ENCODE data around the gene ZNF784. TPM values are rescaled to one million over a fixed set of nuclear protein-coding genes. Genes with fewer than 3 reads are reported as not detected.

ZNF784 gene
- total RNA-seq, 1 experiment from 2014 or later: 3.1 TPM

DNA sequence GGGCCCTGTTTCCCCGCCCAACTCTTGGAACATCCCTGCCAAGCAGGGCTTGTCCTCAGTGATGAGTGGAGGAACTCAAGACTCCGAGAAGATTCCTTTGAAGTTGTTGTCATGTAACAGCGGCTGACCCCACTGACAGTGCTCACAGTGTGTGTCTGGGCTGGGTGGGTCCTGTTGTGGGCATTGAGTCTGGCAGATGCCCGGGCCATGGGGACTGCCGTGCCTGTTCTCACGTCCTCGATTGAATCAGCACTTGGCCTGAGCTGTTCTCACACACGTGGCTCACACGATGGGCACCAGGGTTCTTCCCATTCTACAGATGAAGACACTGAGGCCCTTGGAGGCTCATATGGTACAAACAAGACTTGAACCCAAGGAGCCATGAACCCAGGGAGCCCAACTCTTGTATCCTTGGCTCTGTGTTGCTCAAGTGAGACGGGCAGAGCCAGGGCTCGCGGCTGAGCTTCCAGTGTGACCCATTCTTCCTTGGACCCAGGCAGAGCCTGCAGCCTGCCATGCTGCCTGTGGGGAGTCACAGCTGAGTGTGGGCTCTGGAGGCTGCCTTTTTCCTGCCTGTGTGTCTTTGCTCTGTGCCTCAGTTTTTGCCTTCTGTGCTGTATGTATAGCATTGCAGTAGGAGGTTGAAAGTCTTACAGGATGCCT, 42.1 kb upstream of the ZNF784 start:
- Mint-ChIP-seq H3K4me3 (ENCODE audit: unreplicated experiment) (no peak overlapping the region), H3K4me1 (ENCODE audit: insufficient read depth, unreplicated experiment) (peaks cover 8% of the 10 kb centered on the region), H3K27me3 (ENCODE audit: insufficient read depth, unreplicated experiment) (no peaks in the 10 kb centered on the region), H3K36me3 (ENCODE audit: insufficient read depth, unreplicated experiment) (peaks cover 83% of the 10 kb centered on the region), H3K27ac (ENCODE audit: low read depth, unreplicated experiment) (no peak overlapping the region), H3K9me3 (ENCODE audit: unreplicated experiment) (no peaks in the 10 kb centered on the region)
- ChIA-PET CTCF (interaction anchor here (1.0 kb wide), 1 partner anchor 11 kb away, joined by 3 read pairs; no protein-coding TSS in a partner anchor), POLR2A (interaction anchor here (0.6 kb wide), 1 partner anchor 1276 kb away, joined by 3 read pairs; no protein-coding TSS in a partner anchor)
- BruUV-seq (replicated peaks): no TSS peak
- DNase-seq (ENCODE audit: unreplicated experiment): no peak
- TF ChIP-seq, protein P1, sequence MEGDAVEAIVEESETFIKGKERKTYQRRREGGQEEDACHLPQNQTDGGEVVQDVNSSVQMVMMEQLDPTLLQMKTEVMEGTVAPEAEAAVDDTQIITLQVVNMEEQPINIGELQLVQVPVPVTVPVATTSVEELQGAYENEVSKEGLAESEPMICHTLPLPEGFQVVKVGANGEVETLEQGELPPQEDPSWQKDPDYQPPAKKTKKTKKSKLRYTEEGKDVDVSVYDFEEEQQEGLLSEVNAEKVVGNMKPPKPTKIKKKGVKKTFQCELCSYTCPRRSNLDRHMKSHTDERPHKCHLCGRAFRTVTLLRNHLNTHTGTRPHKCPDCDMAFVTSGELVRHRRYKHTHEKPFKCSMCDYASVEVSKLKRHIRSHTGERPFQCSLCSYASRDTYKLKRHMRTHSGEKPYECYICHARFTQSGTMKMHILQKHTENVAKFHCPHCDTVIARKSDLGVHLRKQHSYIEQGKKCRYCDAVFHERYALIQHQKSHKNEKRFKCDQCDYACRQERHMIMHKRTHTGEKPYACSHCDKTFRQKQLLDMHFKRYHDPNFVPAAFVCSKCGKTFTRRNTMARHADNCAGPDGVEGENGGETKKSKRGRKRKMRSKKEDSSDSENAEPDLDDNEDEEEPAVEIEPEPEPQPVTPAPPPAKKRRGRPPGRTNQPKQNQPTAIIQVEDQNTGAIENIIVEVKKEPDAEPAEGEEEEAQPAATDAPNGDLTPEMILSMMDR (IDR thresholded peaks at IDR 0.05; ENCODE audit: unreplicated experiment): no peak
- intact Hi-C loops (cut with micrococcal nuclease): no loop called here

DNA sequence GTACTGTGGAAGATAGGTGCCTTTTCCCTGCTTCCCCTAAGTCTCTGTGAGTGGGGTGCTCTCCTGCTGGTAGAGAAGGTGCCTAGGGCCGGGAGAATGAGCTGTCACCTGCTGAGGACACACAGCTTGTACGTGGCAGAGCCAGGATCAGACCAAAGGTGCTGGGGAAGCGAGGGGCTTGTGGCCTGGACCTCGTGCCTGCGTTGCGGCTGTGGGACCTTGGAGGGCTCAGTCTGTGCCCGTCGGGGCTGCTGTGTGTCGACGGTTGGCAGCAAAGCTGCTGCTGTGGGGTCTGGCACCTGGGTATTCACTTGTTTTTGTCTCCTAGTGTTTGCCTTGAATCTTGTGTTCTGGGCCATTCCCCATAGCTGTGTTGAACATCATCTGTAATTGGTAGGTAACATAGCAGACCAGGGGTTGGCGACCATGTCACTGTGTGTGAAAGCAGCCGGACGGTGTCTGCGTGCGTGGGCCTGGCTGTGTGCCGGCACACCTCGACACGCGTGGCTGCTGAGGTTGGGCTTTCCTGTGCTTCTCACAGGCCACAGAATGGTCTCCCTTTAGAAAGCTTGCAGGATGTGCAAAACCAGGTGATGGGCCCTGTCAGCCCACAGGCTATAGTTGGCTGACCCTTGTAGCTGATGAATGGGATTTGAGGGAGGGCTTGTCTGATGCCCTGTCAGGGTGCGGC, 39.6 kb upstream of the ZNF784 start:
- Mint-ChIP-seq H3K4me3 (ENCODE audit: unreplicated experiment) (no peak overlapping the region), H3K36me3 (ENCODE audit: insufficient read depth, unreplicated experiment) (peaks cover 79% of the 10 kb centered on the region), H3K9me3 (ENCODE audit: unreplicated experiment) (no peaks in the 10 kb centered on the region), H3K27me3 (ENCODE audit: insufficient read depth, unreplicated experiment) (no peaks in the 10 kb centered on the region), H3K4me1 (ENCODE audit: insufficient read depth, unreplicated experiment) (peaks cover 7% of the 10 kb centered on the region), H3K27ac (ENCODE audit: low read depth, unreplicated experiment) (no peak overlapping the region)
- TF ChIP-seq, protein P1 (IDR thresholded peaks at IDR 0.05; ENCODE audit: unreplicated experiment): no peak
- POLR2A ChIA-PET: interaction anchor here (1.9 kb wide), 1 partner anchor 9 kb away, joined by 5 read pairs; the partner anchor contains the start of gene U2AF2
- no peak for DNase-seq (ENCODE audit: unreplicated experiment)
- BruUV-seq (replicated peaks): no TSS peak
- CTCF ChIA-PET: interaction anchor here (0.6 to 1.7 kb wide), 4 partner anchors 7 to 37 kb away, joined by 3 to 5 read pairs (median 4); no protein-coding TSS in a partner anchor
- intact Hi-C loops (cut with micrococcal nuclease): no loop called here

- CTCF ChIA-PET: interaction anchor here (1.7 kb wide), 1 partner anchor 10 kb away, joined by 5 read pairs; no protein-coding TSS in a partner anchor
- no TSS peak for BruUV-seq (replicated peaks)
Measured at GRCh38 chr19:55661826-55662225, 37.5 kb upstream of the ZNF784 start.

More at GRCh38 chr19:55661826-55662225, 37.5 kb upstream of the ZNF784 start:
- intact Hi-C loops (cut with micrococcal nuclease): no loop called here
- no peaks in the 10 kb centered on the region for H3K9me3 Mint-ChIP-seq (ENCODE audit: unreplicated experiment)
- no peaks in the 10 kb centered on the region for H3K27me3 Mint-ChIP-seq (ENCODE audit: insufficient read depth, unreplicated experiment)
- peak overlapping the region; percentile 9 for H3K27ac Mint-ChIP-seq (ENCODE audit: low read depth, unreplicated experiment)
- H3K4me3 Mint-ChIP-seq (ENCODE audit: unreplicated experiment): no peak overlapping the region
- no peak for DNase-seq (ENCODE audit: unreplicated experiment)
- H3K4me1 Mint-ChIP-seq (ENCODE audit: insufficient read depth, unreplicated experiment): peaks cover 22% of the 10 kb centered on the region
- TF ChIP-seq, protein P1 (IDR thresholded peaks at IDR 0.05; ENCODE audit: unreplicated experiment): no peak
- POLR2A ChIA-PET: interaction anchor here (0.9 kb wide), 1 partner anchor 10 kb away, joined by 3 read pairs; no protein-coding TSS in a partner anchor
- H3K36me3 Mint-ChIP-seq (ENCODE audit: insufficient read depth, unreplicated experiment): peaks cover 58% of the 10 kb centered on the region
